DND-41 (cell line): ENCODE data around the gene SZRD1.
A peak's percentile ranks its signal among the peaks of the same experiment; 100 is the strongest.

Experiments used
- ATAC-seq: fragments of 200-7000 bp; cut with Tn5 transposase; 3 replicates; pipeline ENCODE4 v1.9.1; 2021; ENCODE audit warnings: low read depth; ENCODE audit not compliant: insufficient read depth
- DNase-seq: peaks from one replicate; pipeline ENCODE4 v3.0.0-alpha.2; 2020
- H2AFZ ChIP-seq: 2 replicates; pipeline ENCODE4 v1.6.0; 2012; ENCODE audit warnings: low read depth, low read length
- H3K27ac ChIP-seq: 2 replicates; pipeline ENCODE4 v1.5.1; 2012; ENCODE audit warnings: low read length, inconsistent platforms
- H3K27me3 ChIP-seq: fragments of 200-600 bp; sonication (generic); 2 replicates; pipeline ENCODE4 v1.6.0; 2012; ENCODE audit warnings: low read length, mild to moderate bottlenecking, inconsistent platforms; ENCODE audit not compliant: insufficient read depth, poor library complexity
- H3K36me3 ChIP-seq: 2 replicates; pipeline ENCODE4 v1.5.1; 2012; ENCODE audit warnings: low read length, inconsistent platforms; ENCODE audit not compliant: insufficient read depth
- H3K4me1 ChIP-seq: 2 replicates; pipeline ENCODE4 v1.5.1; 2012; ENCODE audit warnings: mild to moderate bottlenecking, low read length; ENCODE audit not compliant: insufficient read depth
- H3K4me2 ChIP-seq: 2 replicates; pipeline ENCODE4 v1.6.0; 2012; ENCODE audit warnings: mild to moderate bottlenecking, moderate library complexity, low read length, inconsistent platforms; ENCODE audit not compliant: insufficient read depth
- H3K4me3 ChIP-seq, 2 experiments: fragments of 200-600 bp in 1 of 2; shearing (Covaris generic) in 1 of 2; 2 replicates each; pipeline ENCODE4 v1.5.1; 2012 to 2016; ENCODE audit warnings: inconsistent platforms in 2 of 2, low read length in 2 of 2, mild to moderate bottlenecking in 2 of 2, low read depth in 1 of 2, moderate library complexity in 1 of 2
- H3K79me2 ChIP-seq: 2 replicates; pipeline ENCODE4 v1.6.0; 2012; ENCODE audit warnings: low read length, inconsistent platforms; ENCODE audit not compliant: insufficient read depth
- H3K9ac ChIP-seq: 2 replicates; pipeline ENCODE4 v1.6.0; 2012; ENCODE audit warnings: low read depth, mild to moderate bottlenecking, inconsistent platforms, low read length, moderate library complexity
- H3K9me3 ChIP-seq: 2 replicates; pipeline ENCODE4 v1.5.1; 2012; ENCODE audit warnings: low read length, moderate library complexity, mild to moderate bottlenecking, inconsistent platforms; ENCODE audit not compliant: insufficient read depth, severe bottlenecking
- H4K20me1 ChIP-seq: 2 replicates; pipeline ENCODE4 v1.6.0; 2012; ENCODE audit warnings: low read length; ENCODE audit not compliant: insufficient read depth
- EZH2 ChIP-seq: IDR thresholded peaks from 3 replicates; pipeline ENCODE4 v1.6.1; 2012; ENCODE audit warnings: borderline replicate concordance, low read depth, mild to moderate bottlenecking, moderate library complexity, low read length, inconsistent platforms; ENCODE audit not compliant: severe bottlenecking
- TF ChIP-seq, protein P1 (sequence below): IDR thresholded peaks from 2 replicates; pipeline ENCODE4 v1.5.1; 2012; ENCODE audit warnings: borderline replicate concordance, low read length, moderate library complexity, mild to moderate bottlenecking; ENCODE audit not compliant: poor library complexity, severe bottlenecking; ENCODE audit errors: extremely low read depth

The SZRD1 gene

DNA sequence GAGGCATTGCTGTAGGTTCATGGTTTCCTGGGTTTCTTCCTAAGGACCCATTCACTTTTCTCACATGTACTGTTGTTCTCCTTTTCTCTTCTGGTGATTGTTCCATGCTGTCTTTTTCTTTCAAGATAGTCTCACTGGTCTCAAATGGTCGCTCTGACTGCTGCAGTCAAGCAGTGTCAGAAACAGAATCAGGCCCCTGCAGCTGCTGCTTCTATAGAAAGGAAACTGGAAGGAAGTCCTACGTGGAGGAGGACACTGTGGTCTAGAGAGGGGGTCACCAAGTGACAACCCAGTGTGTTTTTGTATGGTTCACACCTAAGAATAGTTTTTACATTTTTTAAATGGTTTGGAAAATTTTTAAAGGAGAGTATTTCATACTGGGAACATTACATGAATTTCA lies 75.9 kb downstream of the SZRD1 start:
- peak overlapping the region; percentile 22; the same call in 1 of the 2 replicates for H3K4me2 ChIP-seq
- no peak overlapping the region for H2AFZ ChIP-seq
- H3K9me3 ChIP-seq: no peaks in the 10 kb centered on the region
- DNase-seq (no peak), ATAC-seq (no peak)
- H3K36me3 ChIP-seq: peaks cover 52% of the 10 kb centered on the region
- no peaks in the 10 kb centered on the region for H3K27me3 ChIP-seq
- H4K20me1 ChIP-seq: peaks cover 15% of the 10 kb centered on the region
- no peak for TF ChIP-seq EZH2
- TF ChIP-seq, protein P1, sequence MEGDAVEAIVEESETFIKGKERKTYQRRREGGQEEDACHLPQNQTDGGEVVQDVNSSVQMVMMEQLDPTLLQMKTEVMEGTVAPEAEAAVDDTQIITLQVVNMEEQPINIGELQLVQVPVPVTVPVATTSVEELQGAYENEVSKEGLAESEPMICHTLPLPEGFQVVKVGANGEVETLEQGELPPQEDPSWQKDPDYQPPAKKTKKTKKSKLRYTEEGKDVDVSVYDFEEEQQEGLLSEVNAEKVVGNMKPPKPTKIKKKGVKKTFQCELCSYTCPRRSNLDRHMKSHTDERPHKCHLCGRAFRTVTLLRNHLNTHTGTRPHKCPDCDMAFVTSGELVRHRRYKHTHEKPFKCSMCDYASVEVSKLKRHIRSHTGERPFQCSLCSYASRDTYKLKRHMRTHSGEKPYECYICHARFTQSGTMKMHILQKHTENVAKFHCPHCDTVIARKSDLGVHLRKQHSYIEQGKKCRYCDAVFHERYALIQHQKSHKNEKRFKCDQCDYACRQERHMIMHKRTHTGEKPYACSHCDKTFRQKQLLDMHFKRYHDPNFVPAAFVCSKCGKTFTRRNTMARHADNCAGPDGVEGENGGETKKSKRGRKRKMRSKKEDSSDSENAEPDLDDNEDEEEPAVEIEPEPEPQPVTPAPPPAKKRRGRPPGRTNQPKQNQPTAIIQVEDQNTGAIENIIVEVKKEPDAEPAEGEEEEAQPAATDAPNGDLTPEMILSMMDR: no peak
- H3K4me1 ChIP-seq: peaks cover 24% of the 10 kb centered on the region
- H3K9ac ChIP-seq: no peak overlapping the region
- no peak overlapping the region for H3K4me3 ChIP-seq
- H3K27ac ChIP-seq: no peak overlapping the region
- peaks cover 58% of the 10 kb centered on the region for H3K79me2 ChIP-seq

DNA sequence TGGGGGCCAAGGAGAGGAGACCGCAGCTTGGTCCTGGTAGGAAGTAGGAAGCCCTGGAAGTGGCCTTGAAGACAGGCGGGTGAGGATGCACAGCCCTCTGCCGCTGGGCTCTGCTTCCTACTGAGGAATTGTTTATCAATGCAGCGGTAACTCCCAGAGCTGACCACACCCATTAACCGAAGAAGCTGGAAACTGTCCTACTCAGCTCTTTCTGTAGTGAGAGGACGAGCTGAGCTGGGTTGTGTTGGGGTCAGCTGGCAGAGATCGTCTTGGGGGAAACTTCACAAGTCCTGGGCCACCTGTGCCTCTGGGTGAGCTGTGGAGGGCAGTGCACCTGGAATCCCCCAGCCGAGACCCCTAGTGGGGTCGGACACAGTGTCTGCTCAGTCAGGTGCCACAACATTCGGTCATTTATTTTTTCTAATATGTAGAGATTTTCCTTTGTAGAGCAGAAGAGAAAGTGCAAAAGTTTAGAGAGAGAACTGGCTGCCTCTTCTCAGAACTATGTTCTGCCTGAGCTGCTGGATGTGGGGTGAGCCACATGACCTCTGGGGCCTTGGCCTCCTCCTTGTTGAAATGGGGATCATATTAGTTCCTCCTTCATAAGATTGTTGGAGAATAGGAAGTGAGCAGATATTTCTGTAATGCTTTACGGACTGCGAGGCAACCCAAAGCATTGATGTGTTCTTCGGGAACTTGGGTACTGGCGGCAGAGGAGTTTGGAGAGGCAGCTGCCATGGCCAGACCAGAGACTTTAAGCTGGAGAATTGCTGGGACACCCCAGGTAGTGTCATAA lies 77.1 kb downstream of the SZRD1 start:
- Histone ChIP-seq H3K4me1 (peaks cover 24% of the 10 kb centered on the region), H2AFZ (no peak overlapping the region), H3K79me2 (peaks cover 63% of the 10 kb centered on the region), H4K20me1 (peaks cover 18% of the 10 kb centered on the region), H3K9ac (no peak overlapping the region), H3K36me3 (peaks cover 64% of the 10 kb centered on the region), H3K27me3 (no peaks in the 10 kb centered on the region), H3K27ac (no peak overlapping the region), H3K4me2 (no peak overlapping the region), H3K4me3 (no peak overlapping the region), H3K9me3 (no peaks in the 10 kb centered on the region)
- TF ChIP-seq, protein P1: no peak
- no peak for TF ChIP-seq EZH2
- DNase-seq: no peak
- no peak for ATAC-seq

DNA sequence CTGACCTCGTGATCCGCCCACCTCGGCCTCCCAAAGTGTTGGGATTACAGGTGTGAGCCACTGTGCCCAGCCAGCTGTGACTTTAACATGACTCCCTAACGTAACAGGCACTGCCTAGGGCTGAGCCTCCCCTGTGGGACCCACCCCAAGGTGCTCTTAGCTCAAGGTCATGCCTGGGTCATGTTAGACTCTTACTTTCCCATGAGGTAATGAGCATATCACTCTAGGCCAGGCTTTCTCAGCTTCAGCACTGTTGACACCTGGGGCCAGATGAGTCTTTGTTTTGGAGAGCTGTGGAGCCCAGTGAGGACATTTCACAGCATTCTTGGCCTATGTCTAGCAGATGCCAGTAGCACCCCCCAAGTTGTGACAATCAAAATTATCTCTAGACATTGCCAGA lies 78.0 kb downstream of the SZRD1 start:
- H3K4me3 ChIP-seq: no peak overlapping the region
- no peak for TF ChIP-seq EZH2
- TF ChIP-seq, protein P1: no peak
- no peaks in the 10 kb centered on the region for H3K9me3 ChIP-seq
- H4K20me1 ChIP-seq: peaks cover 23% of the 10 kb centered on the region
- peaks cover 73% of the 10 kb centered on the region for H3K36me3 ChIP-seq
- peaks cover 63% of the 10 kb centered on the region for H3K79me2 ChIP-seq
- H3K27ac ChIP-seq: no peak overlapping the region
- H2AFZ ChIP-seq: no peak overlapping the region
- ATAC-seq (no peak), DNase-seq (no peak)
- no peak overlapping the region for H3K9ac ChIP-seq
- no peak overlapping the region for H3K4me2 ChIP-seq
- H3K27me3 ChIP-seq: no peaks in the 10 kb centered on the region
- H3K4me1 ChIP-seq: peaks cover 22% of the 10 kb centered on the region
